ENCODE data around the gene ITGB1.
"Not testable (repeated sequence)": the region's sequence is repeated elsewhere in the genome, so short reads cannot be mapped to it uniquely, and the experiment has no call there.

Gene ITGB1

DNA sequence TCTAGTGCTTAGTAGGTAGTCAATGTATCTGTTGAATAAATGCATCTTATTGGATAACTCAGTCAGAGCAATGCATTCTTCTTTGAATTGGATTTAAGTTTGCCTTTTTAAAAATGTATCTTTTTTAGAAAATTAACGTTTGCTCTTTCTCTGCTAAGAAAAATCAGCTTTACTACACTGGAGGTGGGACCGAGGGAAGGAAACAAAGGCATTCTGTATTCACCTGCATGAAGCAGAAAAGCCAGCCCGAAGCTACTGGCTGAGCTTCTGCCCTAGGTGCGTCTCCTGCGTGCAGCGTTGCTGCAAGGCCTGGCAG is 22.2 kb upstream of the ITGB1 start:
- no peak for FAIRE-seq

DNA sequence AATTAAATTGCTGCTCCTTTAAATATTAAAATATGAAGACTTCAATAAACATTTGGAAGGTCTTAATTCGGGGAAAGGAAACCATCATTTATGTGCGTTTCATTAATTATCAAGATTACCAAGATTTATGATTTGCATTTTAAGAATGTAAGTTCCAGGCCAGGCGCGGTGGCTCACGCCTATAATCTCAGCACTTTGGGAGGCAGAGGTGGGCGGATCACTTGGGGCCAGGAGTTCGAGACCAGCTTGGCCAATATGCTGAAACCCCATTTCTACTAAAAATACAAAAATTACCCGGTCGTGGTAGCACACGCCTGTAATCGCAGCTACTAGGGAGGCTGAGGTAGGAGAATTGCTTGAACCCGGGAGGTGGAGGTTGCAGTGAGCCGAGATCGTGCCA is 21.7 kb upstream of the ITGB1 start:
- FAIRE-seq = peak; percentile 11

DNA sequence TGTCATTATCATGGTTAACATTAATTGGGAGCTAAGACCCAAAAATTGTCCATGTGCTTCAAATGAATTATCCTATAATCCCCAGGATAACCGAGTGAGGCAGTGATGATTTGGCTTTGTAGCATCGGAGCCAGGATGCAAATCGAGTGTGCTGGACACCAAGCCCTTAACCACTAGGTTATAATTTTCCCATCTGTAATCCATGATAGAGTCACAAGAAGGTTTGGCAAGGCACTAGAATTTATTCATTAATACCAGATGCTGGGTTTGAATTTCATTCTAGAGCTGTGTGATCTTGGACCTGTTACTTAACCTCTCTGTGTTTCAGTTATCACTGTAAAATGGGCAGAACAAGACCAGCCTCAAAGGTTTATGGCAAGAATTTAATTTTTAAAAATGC is 21.0 kb upstream of the ITGB1 start:
- no peak for FAIRE-seq

DNA sequence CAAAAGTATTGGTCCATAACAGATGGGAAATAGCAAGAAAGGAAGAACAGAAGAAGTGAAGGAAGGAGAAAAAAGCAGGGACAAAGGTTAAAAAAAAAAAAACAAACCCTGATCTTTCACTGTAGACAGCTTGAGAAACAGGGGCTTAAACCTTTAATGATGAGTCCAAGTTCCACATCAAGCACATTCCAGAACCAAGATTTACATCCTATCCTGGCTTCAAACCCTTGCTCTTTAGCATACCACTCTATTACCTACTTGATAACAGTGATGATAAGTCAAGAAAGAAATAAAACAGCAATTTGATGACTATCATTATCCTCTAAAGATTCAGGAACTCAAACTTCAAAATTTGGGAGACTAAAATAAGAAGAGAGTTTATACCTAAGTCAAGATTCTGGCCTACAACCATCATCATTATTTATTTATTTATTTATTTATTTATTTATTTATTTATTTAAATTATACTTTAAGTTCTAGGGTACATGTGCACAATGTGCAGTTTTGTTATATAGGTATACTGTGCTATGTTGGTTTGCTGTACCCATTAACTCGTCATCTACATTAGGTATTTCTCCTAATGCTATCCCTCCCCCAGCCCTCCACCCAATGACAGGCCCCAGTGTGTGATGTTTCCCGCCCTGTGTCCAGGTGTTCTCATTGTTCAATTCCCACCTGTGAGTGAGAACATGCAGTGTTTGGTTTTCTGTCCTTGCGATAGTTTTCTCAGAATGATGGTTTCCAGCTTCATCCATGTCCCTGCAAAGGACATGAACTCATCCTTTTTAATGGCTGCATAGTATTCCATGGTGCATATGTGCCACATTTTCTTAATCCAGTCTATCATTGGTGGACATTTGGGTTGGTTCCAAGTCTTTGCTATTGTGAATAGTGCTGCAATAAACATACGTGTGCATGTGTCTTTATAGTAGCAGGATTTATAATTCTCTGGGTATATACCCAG is 20.1 kb upstream of the ITGB1 start:
- not testable (repeated sequence) for FAIRE-seq

DNA sequence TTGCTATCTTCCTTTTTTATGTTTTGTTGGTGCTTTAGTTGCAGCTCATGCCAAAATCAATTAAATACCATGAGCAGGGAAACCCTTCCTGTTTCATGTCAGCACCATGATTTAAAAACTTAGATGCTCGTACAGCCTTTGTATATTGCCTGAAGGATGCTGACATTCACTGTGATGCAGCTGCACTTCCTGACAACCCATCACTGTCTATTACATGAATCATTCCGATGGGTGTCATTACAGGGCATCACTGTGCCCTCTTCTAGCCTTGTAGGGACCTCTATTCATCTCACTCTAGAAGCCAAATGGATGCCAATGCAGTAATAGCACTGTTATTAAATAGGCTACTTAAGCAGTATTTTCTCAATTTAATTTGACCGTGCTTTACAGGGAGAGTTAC is 18.3 kb upstream of the ITGB1 start:
- no peak for FAIRE-seq

DNA sequence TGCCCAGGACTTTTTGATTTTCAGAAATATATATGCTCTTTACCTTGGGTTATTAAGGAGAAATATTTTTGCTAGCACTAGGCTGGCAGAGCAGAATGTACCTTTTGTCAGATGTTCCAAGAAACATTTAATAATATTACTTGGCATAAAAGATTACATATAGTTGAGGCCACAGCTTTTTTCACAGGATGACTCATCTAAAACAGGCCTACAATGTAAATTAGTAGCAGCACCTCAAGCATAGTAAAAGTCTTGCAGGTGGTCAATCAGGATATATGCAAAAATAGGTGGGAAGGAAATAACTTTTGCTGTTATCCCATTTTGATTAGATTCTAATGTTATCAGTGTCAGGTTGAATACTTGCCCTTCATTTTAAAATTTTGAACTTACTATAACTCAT is 14.9 kb upstream of the ITGB1 start:
- FAIRE-seq = no peak

DNA sequence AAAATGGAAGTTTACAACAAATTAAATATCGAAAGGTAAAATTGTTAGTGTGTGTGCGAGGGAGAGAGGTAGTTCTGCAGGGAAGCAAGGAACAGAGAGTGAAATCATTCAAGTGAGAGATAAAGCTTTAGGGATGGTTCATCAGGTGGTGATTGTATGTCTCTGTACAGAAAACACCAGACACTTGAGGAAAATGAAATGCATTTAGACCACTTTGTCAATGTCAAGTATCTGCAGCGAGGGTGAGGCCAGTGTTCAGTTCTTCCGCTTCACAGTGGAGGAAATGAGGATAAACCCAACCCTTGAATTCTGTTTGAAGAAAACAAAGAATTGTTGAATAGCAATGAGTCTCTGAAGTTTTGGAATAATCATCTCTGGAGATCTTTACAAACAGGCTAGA is 14.4 kb upstream of the ITGB1 start:
- FAIRE-seq = peak; percentile 82

DNA sequence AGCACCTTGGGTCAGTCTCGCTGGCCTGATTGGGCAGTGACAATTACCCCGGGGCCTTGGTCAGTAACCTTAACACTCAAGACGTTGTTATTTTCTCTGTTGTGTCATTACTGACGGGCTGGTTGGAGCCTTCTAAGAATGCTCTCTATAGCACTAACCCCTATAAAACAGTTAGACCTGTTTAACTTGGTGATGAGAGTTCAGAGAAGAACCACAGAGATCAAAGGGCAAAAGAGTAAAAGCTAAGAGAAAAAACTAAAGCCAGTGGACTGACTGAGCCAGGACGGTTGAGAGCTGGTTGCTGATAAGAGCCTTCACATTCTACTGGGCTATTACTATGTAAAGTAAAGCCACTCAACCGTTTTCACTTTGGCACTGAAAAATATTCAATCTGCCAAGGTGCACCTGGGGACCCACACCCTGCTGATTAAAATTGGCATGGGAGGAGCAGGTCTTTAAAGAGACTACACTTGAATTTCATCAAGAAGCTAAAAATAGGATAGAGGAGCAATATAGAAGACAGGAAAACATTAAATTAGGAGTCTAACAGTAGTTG is 13.6 kb upstream of the ITGB1 start:
- peak; percentile 79 for FAIRE-seq

DNA sequence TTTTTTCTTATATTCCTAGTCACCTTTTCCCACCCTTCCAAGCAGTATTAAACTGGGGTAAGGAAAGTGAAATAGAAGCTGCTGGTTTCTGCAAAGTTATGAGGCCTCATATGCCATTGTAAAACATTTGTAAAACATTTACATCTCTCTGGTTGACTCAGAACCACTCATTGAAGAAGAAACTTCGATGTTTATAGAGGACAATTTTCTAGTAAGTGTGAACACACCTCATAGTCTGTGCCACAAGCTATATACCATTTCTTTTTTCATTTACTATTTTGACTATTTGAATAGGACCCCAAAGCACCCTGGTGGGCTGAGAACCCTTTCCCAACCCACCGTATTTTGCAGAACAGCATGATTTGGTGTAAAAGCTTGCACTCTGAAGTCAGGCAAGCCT is 12.9 kb upstream of the ITGB1 start:
- FAIRE-seq = no peak

DNA sequence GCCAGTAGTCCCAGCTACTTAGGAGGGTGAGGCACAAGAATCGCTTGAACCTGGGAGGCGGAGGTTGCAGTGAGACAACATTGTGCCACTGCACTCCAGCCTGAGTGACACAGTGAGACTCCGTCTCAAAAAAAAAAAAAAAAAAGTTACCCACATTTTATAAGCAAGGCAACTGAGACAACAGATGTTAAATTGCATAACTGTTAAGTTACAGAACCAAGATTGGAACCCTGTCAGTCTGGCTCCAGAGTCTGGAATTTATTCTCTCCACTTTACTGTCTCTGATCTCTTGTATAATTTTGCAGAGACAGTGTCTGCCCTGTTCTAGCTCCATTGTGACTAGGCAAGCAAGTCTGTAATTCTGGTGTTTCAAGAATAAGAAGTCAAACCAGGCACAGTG is 6.2 kb upstream of the ITGB1 start:
- no peak for FAIRE-seq

DNA sequence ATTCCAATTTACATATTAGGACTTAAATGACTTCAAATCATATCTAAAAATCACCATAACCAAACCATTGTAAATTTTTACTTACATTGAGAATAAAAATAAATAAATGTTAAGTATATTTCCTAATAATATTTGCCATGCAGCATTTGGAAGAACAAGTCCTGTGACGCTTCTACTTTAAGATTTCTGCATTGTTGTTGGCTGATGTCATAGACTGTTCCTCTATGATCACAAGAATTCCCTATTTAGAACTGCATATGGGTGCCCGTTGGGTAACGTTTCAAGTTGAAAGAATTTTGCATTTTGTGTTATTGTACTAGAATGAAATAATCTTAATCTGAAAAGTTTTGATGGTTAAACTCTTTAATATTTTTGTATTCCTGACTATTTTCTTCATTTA is 5.1 kb upstream of the ITGB1 start:
- FAIRE-seq = peak; percentile 97

DNA sequence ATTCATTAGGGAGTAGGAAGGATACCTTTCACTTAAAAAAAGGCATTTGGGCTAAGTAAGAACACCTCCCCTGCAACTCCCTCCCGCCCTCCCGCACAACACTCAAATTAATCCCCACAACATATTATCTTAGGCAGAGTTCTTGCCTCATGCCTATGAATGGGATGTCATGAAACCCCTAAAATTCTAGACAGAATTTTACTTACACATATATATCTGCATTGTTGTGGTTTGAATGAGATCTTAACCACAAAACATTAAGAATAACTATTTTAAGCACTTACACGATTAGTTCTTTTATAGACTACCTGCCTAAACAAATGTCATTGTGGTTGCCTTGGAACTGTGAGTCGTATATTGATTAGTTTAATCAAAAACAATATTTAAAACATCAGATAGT is 4.5 kb upstream of the ITGB1 start:
- no peak for FAIRE-seq

DNA sequence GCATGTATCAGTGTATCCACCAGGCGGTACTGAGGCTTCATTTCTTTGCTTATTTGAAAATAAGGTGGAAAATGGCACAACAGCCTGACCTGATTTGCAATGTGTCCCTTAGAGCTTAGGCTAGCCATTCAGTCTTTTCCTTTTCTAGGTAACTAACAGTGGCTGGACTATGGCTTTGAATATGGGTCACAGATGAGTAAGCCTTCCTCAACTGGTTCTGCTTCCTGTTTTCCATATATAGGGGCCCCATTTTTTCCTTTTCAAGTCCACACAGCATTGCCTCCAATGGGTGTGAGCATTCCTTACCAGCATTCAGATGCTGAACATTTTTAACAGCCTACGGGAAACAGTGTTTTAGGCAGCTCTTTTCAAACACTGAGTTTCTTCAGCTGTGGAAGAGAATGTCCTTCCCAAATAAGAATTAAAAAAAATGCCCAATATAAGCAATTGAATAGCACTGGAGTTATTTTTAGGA is 3.9 kb upstream of the ITGB1 start:
- FAIRE-seq = peak; percentile 96

DNA sequence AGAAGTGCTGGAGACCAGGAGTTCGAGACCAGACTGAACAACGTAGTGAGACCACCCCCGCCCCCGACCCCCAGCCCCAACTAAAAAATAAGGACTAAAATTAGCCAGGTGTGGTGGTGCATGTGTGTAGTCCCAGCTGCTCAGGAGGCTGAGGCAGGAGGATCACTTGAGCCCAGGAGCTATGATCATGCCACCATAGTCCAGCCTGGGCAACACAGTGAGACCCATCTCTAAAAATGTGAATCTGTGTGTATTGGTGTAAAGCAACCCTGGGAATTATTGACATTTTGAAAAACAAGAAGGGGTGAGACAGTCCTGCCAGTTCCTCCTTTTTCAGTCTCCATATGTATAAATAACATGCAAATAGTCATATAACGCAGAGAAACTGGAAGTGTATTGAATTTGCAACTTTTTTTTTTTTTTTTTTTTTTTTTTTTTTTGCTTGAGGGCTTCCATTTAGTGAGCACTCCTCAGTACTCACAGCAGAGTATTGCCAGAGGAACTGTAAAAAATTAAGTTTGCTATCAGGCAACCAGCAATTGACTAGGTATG is 3.4 kb upstream of the ITGB1 start:
- FAIRE-seq = no peak

DNA sequence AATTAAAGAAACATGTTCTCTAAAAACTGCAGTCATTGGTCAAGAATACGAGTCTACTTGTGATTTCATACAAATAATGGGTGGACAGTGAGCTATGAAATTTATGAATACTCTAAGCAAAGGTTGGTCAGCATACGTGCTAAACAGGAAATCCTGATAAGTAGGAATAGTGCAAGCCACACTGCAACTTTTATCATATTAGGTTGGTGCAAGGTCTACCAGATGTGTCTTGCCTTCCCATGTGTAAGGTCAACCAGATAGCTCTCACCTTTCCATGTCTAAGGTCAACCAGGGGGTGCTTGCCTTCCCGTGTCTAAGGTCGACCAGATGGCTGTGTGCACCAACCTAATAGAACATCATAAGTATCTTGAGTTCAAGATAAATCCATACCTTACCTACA is 2.0 kb upstream of the ITGB1 start:
- peak; percentile 37 for FAIRE-seq

DNA sequence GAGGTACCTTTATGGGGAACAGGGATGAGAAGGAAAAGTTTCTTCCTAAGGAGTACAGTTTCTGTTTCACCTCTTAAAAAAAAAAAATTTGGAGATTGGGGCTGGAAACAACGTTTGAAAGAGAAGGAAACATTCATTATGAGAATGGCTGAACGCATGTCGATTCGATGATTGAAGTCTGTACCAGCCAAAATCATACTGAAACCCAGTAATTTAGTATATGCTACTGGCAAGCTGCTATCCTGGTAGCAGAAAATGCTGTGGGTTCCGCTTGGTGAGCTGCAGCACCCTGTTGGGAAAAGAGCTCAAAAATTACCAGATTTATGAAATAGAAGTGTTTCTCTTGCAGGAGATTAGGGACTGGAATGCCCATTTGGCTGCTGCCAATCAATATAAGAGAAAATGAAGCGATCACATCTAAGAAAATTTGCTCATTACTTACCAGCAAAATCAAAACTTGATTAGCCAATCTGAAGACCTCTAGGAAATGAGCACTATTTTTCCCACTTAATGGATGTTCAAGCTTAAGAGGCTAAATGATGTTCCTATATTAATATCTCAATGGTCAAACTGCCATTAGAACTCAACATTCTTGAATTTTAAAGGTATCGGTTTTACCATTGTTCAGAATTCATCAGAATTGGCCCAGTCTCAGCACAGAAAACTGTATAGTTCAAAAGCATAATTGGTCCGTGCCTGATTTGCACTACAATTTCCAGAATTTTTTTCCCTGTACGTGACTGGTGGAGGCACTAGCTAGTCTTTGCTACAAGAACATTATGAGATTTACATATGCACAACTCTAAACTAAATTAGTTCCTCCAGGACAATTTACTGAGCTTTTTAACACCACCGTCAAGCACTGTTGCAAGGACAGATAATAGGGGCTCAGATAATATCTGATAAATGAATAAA is 1.2 kb upstream of the ITGB1 start:
- peak; percentile 78 for FAIRE-seq

DNA sequence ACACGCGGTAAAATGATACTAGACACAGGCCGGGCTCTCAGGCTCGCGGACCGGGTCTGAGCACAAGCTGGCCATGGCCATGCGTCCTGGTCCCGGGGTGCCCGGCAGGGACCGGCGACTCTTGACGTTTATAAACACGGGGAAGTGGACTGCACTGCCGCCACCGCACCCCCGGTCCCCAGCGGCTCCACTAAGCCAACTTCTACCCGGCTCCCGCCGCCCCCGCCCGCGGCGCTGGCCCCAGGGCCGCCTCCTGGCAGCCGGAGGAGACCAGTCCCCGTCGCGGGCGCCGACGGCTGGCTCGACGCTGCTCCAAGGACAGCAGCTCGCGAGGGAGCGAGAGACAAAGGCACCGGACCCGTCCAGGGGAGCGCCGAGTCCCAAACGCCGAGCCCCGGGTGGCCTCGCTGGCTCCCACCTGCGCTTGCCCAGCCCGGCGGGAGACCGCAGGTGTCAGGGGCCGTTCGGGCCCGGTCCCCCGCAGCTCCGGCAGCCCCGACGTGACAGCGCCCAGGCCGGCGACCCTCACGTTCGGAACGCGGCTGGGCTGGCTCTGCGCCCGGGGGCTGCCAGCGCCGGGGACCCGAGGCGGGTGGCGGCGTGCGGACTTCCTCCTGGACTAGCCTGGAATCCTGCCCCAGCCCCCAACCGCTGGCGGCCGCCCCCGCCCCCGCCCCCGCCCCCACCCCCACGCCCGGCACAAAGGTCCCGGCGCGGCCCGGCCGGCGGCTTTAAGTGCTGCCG is 517 bp downstream of the ITGB1 start:
- no peak for FAIRE-seq

DNA sequence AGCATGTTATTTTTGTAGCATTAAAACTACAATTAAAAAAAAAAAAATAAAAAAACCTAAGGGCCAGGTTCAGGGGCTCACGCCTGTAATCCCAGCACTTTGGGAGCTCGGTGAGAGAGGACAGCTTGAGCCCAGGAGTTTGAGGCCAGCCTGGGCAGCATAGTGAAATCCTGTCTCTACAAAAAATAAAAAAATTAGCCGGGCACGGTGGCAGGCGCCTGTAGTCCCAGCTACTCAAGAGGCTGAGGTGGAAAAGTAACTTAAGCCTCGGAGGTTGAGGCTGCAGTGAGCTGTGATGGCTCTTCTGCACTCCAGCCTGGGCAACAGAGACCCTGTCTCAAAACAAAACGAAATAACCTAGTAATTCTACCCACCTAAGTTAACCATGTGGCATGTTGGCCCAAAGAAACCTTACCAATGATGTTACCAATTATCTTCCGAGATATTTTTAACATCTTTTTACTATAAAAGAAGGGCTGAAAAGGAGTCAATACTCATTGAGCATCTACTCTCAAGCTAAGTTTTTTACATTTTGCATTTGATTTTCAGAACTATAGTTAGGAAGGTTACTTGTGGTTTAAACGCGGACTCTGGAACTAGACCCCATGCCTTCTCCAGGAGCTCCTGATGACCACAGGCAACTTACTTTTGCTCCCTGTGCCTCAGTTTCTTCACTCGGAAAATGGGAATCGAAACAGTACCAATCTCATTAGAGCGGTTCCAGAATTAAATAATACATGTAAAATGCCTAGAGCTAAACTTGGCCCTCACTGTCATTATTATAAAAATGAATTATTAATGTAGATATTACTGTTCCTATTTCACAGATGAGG is 1.4 kb downstream of the ITGB1 start:
- FAIRE-seq = no peak

DNA sequence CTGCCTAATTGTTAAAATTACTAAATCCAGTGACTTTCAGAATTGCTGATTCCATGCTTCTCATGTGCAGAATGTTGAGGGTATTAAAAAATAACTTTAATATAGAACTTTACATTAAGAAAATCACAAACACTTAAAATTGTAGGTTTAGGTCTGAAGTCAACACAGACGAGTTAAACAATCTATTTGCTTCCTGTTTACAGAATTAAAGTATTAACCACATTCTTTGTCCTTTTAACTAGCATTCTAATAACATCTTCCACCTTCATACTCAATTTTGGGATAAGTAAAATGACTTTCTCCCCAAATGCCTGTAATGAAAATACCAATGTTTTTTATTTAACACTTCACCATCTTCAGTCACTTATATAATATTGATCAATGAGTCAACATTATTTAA is 2.2 kb downstream of the ITGB1 start:
- FAIRE-seq = peak; percentile 15

DNA sequence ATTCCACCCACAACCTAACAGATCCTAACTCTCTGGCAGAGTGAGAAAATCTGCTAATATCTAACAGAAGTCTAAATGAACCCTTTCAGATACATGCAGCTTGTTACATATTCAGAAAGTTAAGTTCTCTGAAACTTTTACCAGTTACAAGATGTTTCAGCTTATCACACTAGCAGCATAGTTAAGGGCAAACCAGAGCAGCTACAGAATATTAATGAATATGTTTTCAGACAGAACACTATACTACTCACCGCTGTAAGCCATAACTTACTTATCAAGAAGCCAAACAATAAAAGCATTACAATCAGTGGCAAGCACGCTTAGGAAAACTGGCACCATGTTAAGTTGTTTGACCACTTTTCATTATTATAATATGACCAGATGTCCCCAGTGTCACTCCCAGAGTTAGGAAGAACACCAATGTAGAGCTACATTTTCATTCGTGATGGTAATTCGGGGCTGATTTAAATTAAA is 2.7 kb downstream of the ITGB1 start:
- FAIRE-seq = no peak

DNA sequence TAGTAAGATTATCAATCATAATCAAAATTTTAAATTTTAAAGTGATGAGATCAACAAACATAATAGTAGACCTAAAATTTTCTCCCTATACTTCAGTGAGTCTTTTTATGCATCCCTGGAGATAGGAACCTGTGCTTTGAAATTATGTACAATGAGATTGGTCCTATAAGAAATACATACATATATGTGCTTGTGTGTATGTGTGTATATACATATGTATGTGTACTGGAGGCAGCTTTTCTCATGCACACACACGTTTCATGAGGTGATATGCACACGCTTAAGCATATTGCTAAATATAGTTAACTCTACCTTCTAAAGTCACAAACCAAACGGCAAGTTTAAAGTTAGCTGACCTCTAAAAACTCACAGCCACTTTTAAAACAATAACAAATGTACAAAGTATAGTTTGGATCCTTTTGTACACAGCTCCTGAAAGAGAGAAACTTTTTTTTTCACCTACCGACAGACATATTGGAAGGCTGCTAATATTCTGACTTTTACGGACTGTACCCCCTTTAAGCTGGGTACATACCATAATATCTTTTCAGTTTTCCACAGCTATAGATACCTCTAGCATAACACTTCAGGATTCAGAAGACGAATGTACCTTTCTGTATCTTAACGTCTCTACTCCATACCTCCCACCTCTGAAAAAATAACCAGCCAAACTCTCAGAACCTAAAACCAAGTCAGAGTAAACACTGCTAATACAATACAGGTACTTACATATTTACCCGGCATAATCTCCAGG is 3.3 kb downstream of the ITGB1 start:
- FAIRE-seq = peak; percentile 69

Measured in G401.6 (cell line).